ENCODE results near the gene TBP.

- TF ChIP-seq CTCF (IDR thresholded peaks at IDR 0.05; ENCODE audit: borderline replicate concordance, extremely low read depth, low read length, poor library complexity, severe bottlenecking): no peak
- TF ChIP-seq EZH2 (IDR thresholded peaks at IDR 0.05; ENCODE audit: borderline replicate concordance, low read depth, low read length, severe bottlenecking): no peak
Measured at GRCh38 chr6:170542031-170542719, 12.0 kb upstream of the TBP start.
